AG10803 (cell line): ENCODE measurements around the gene ZFHX2.
A peak's percentile ranks its signal among the peaks of the same experiment; 100 is the strongest.

Experiments
- DNase-seq: peaks from one replicate; pipeline ENCODE4 v3.0.0; 2010; ENCODE audit warnings: low read depth
- H3K4me3 ChIP-seq: 2 replicates; pipeline ENCODE4 v1.5.1; 2011; ENCODE audit warnings: mild to moderate bottlenecking, low read length, control low read depth
- CTCF ChIP-seq: conservative IDR thresholded peaks from 2 replicates; pipeline ENCODE4 v1.5.1; 2011; ENCODE audit warnings: mild to moderate bottlenecking, low read length, control low read depth, inconsistent platforms

Gene ZFHX2

GRCh38 chr14:23513818-23514643 lies 37.5 kb downstream of the ZFHX2 start:
- no peak overlapping the region for H3K4me3 ChIP-seq
- no peak for DNase-seq
- no peak for TF ChIP-seq CTCF

GRCh38 chr14:23513005-23513817 lies 38.4 kb downstream of the ZFHX2 start:
- no peak overlapping the region for H3K4me3 ChIP-seq
- no peak for DNase-seq
- no peak for TF ChIP-seq CTCF

- DNase-seq, result no peak
Observed at GRCh38 chr14:23512156-23512555, 39.4 kb downstream of the ZFHX2 start.

GRCh38 chr14:23494223-23494622 lies 57.3 kb downstream of the ZFHX2 start:
- DNase-seq, result peak; percentile 4
- no peak for TF ChIP-seq CTCF
- no peak overlapping the region for H3K4me3 ChIP-seq

More at GRCh38 chr14:23512156-23512555, 39.4 kb downstream of the ZFHX2 start:
- H3K4me3 ChIP-seq, result no peak overlapping the region
- TF ChIP-seq CTCF, result no peak

- no peak for TF ChIP-seq CTCF
- H3K4me3 ChIP-seq, result no peak overlapping the region
- peak; percentile 22 for DNase-seq
Observed at GRCh38 chr14:23492618-23493272, 58.8 kb downstream of the ZFHX2 start.

GRCh38 chr14:23487216-23487615 lies 64.3 kb downstream of the ZFHX2 start:
- no peak for DNase-seq
- no peak for TF ChIP-seq CTCF
- H3K4me3 ChIP-seq, result no peak overlapping the region
